H9 (cell line): Measurements from ENCODE around the gene CYP27B1. TPM values are rescaled to one million over a fixed set of nuclear protein-coding genes. Genes with fewer than 3 reads are reported as not detected.

ENCODE experiments used
- DNase-seq: peaks from one replicate; pipeline ENCODE4 v3.0.0-alpha.2; 2017
- H2AFZ ChIP-seq: one replicate; pipeline ENCODE4 v1.6.1; 2013; ENCODE audit warnings: mild to moderate bottlenecking, low read length, control low read depth, moderate library complexity
- H2AK5ac ChIP-seq: 2 replicates; pipeline ENCODE4 v1.6.1; 2013; ENCODE audit warnings: low read length, control low read depth, mixed read lengths; ENCODE audit not compliant: insufficient read length
- H2BK120ac ChIP-seq: one replicate; pipeline ENCODE4 v1.6.1; 2013; ENCODE audit warnings: low read depth, mild to moderate bottlenecking, low read length, control low read depth, inconsistent platforms; ENCODE audit not compliant: poor library complexity, severe bottlenecking
- H2BK12ac ChIP-seq: 2 replicates; pipeline ENCODE4 v1.6.1; 2013; ENCODE audit warnings: low read length, control low read depth, mixed read lengths, low read depth; ENCODE audit not compliant: insufficient read length
- H2BK15ac ChIP-seq: 2 replicates; pipeline ENCODE4 v1.6.1; 2013; ENCODE audit warnings: low read depth, low read length, control low read depth
- H2BK20ac ChIP-seq: one replicate; pipeline ENCODE4 v1.6.1; 2013; ENCODE audit warnings: low read depth, mild to moderate bottlenecking, low read length, control low read depth, inconsistent platforms; ENCODE audit not compliant: poor library complexity, severe bottlenecking
- H2BK5ac ChIP-seq: 2 replicates; pipeline ENCODE4 v1.6.1; 2013; ENCODE audit warnings: low read length, control low read depth, mixed read lengths; ENCODE audit not compliant: insufficient read length
- H3K14ac ChIP-seq: 2 replicates; pipeline ENCODE4 v1.6.1; 2013; ENCODE audit warnings: low read length, control low read depth; ENCODE audit not compliant: insufficient read depth
- H3K18ac ChIP-seq: 2 replicates; pipeline ENCODE4 v1.6.1; 2013; ENCODE audit warnings: low read depth, mild to moderate bottlenecking, mixed read lengths, low read length, control low read depth; ENCODE audit not compliant: insufficient read length
- H3K23ac ChIP-seq: 2 replicates; pipeline ENCODE4 v1.6.1; 2013; ENCODE audit warnings: low read length, control low read depth, mixed read lengths, low read depth; ENCODE audit not compliant: insufficient read length
- H3K23me2 ChIP-seq: 2 replicates; pipeline ENCODE4 v1.6.1; 2013; ENCODE audit warnings: low read depth, mild to moderate bottlenecking, mixed read lengths, low read length, control low read depth; ENCODE audit not compliant: insufficient read length, poor library complexity, severe bottlenecking
- H3K27ac ChIP-seq: 2 replicates; pipeline ENCODE4 v1.5.1; 2013; ENCODE audit warnings: low read length, control low read depth, mixed read lengths, low read depth; ENCODE audit not compliant: insufficient read length
- H3K27me3 ChIP-seq: 2 replicates; pipeline ENCODE4 v1.6.1; 2013; ENCODE audit warnings: low read length, control low read depth, inconsistent platforms; ENCODE audit not compliant: insufficient read depth
- H3K4ac ChIP-seq: 2 replicates; pipeline ENCODE4 v1.6.1; 2013; ENCODE audit warnings: low read depth, mild to moderate bottlenecking, control low read depth, inconsistent platforms, low read length, moderate library complexity
- H3K4me1 ChIP-seq: 2 replicates; pipeline ENCODE4 v1.6.1; 2013; ENCODE audit warnings: low read length, control low read depth, inconsistent platforms; ENCODE audit not compliant: insufficient read depth
- H3K4me2 ChIP-seq: 2 replicates; pipeline ENCODE4 v1.6.1; 2013; ENCODE audit warnings: low read length, control low read depth, mixed read lengths; ENCODE audit not compliant: insufficient read length, insufficient read depth
- H3K56ac ChIP-seq: 2 replicates; pipeline ENCODE4 v1.6.1; 2013; ENCODE audit warnings: low read depth, mild to moderate bottlenecking, mixed read lengths, low read length, control low read depth; ENCODE audit not compliant: insufficient read length
- H3K79me1 ChIP-seq: 2 replicates; pipeline ENCODE4 v1.6.1; 2013; ENCODE audit warnings: low read depth, mild to moderate bottlenecking, moderate library complexity, low read length, control low read depth, inconsistent platforms; ENCODE audit not compliant: insufficient read depth, poor library complexity, severe bottlenecking
- H3K79me2 ChIP-seq: 2 replicates; pipeline ENCODE4 v1.6.1; 2013; ENCODE audit warnings: low read length, control low read depth, inconsistent platforms; ENCODE audit not compliant: insufficient read depth
- H3K9ac ChIP-seq: 2 replicates; pipeline ENCODE4 v1.6.1; 2013; ENCODE audit warnings: low read length, control low read depth, mixed read lengths; ENCODE audit not compliant: insufficient read length; ENCODE audit errors: extremely low read depth
- H3K9me3 ChIP-seq: one replicate; pipeline ENCODE4 v1.6.1; 2013; ENCODE audit warnings: low read depth, low read length, inconsistent platforms; ENCODE audit not compliant: control insufficient read depth
- H3T11ph ChIP-seq: one replicate; pipeline ENCODE4 v1.6.1; 2013; ENCODE audit warnings: mild to moderate bottlenecking, low read length, control low read depth, inconsistent platforms
- H4K20me1 ChIP-seq: one replicate; pipeline ENCODE4 v1.6.1; 2013; ENCODE audit not compliant: control insufficient read depth, insufficient read length, insufficient read depth
- H4K5ac ChIP-seq: 2 replicates; pipeline ENCODE4 v1.6.1; 2013; ENCODE audit warnings: low read depth, mild to moderate bottlenecking, mixed read lengths, low read length, control low read depth; ENCODE audit not compliant: insufficient read length
- H4K8ac ChIP-seq: replicated peaks from 2 replicates; pipeline ENCODE4 v1.6.1; 2013; ENCODE audit warnings: low read length, control low read depth, mixed read lengths, low read depth; ENCODE audit not compliant: insufficient read length
- H4K91ac ChIP-seq: 2 replicates; pipeline ENCODE4 v1.6.1; 2013; ENCODE audit warnings: low read depth, mild to moderate bottlenecking, moderate library complexity, mixed read lengths, low read length, control low read depth; ENCODE audit not compliant: insufficient read length
- H3K27ac Mint-ChIP-seq, 3 experiments: 2 replicates in 2 of 3; 3 replicates in 1 of 3; pipeline ENCODE4 v1.8.0; 2020 to 2021; ENCODE audit warnings: mixed read lengths in 3 of 3, mild to moderate bottlenecking in 1 of 3, moderate library complexity in 1 of 3
- H3K27me3 Mint-ChIP-seq: 2 replicates; pipeline ENCODE4 v1.8.0; 2021; ENCODE audit warnings: low read depth, mild to moderate bottlenecking, moderate library complexity, mixed read lengths
- H3K36me3 Mint-ChIP-seq, 3 experiments: 2 replicates in 2 of 3; 3 replicates in 1 of 3; pipeline ENCODE4 v1.8.0; 2020 to 2021; ENCODE audit warnings: low read depth in 3 of 3, mixed read lengths in 3 of 3; ENCODE audit not compliant: insufficient read depth in 1 of 3
- H3K4me1 Mint-ChIP-seq, 2 experiments: 2 replicates each; pipeline ENCODE4 v1.8.0; 2020; ENCODE audit warnings: mixed read lengths in 2 of 2
- H3K4me3 Mint-ChIP-seq, 2 experiments: 2 replicates in 1 of 2; 3 replicates in 1 of 2; pipeline ENCODE4 v1.8.0; 2020 to 2021; ENCODE audit warnings: mild to moderate bottlenecking in 2 of 2, mixed read lengths in 2 of 2, moderate library complexity in 1 of 2
- H3K9me3 Mint-ChIP-seq, 2 experiments: 2 replicates in 1 of 2; 3 replicates in 1 of 2; pipeline ENCODE4 v1.8.0; 2020; ENCODE audit warnings: mild to moderate bottlenecking in 2 of 2, mixed read lengths in 2 of 2, moderate library complexity in 1 of 2
- CTCF ChIP-seq: fragments of 200-600 bp; sonication (generic); conservative IDR thresholded peaks from 3 replicates; pipeline ENCODE4 v1.8.0; 2021; ENCODE audit warnings: antibody characterized with exemption, mild to moderate bottlenecking
- WGBS: extraction: QIAGEN DNeasy Blood & Tissue Kit; methylation state at CpG from one replicate; pipeline ENCODE4 v1.1.7; 2013; ENCODE audit warnings: missing lambda C conversion rate, low lambda C conversion rate, mixed read lengths; ENCODE audit not compliant: insufficient read length; ENCODE audit errors: extremely low coverage; 5-methylcytosine and 5-hydroxymethylcytosine counted together
- total RNA-seq: library from RNA; stranded (reverse); gene quantifications from 2 replicates; pipeline ENCODE4 v1.2.1, GENCODE V29; 2021

Gene CYP27B1
- total RNA-seq, 1 experiment from 2014 or later: 6.1 TPM

GRCh38 chr12:57795354-57795753 is 28.5 kb upstream of the CYP27B1 start:
- no peak overlapping the region for H3K27ac Mint-ChIP-seq
- no peaks in the 10 kb centered on the region for H3K9me3 Mint-ChIP-seq
- no peak overlapping the region for H2BK15ac ChIP-seq
- H3K79me1 ChIP-seq: no peaks in the 10 kb centered on the region
- no peak overlapping the region for H2BK5ac ChIP-seq
- H3K23ac ChIP-seq: no peak overlapping the region
- H3K4ac ChIP-seq: no peak overlapping the region
- H3K14ac ChIP-seq: no peak overlapping the region
- no peaks in the 10 kb centered on the region for H3K27me3 Mint-ChIP-seq
- no peak overlapping the region for H3K4me3 Mint-ChIP-seq
- no peaks in the 10 kb centered on the region for H3K4me1 ChIP-seq
- H3K9me3 ChIP-seq: no peaks in the 10 kb centered on the region
- no peak overlapping the region for H3T11ph ChIP-seq
- no peak overlapping the region for H3K4me2 ChIP-seq
- no peak for DNase-seq
- H3K27me3 ChIP-seq: no peaks in the 10 kb centered on the region
- no peak overlapping the region for H2BK12ac ChIP-seq
- no peak for TF ChIP-seq CTCF
- H3K27ac ChIP-seq: no peak overlapping the region
- no peaks in the 10 kb centered on the region for H3K79me2 ChIP-seq
- no peak overlapping the region for H4K91ac ChIP-seq
- no peak overlapping the region for H2AK5ac ChIP-seq
- no peaks in the 10 kb centered on the region for H3K4me1 Mint-ChIP-seq
- H3K18ac ChIP-seq: no peak overlapping the region
- H3K56ac ChIP-seq: no peak overlapping the region
- H3K23me2 ChIP-seq: no peaks in the 10 kb centered on the region
- no CpG with 5 or more reads among the region's 6 CpGs for WGBS
- no peak overlapping the region for H2BK120ac ChIP-seq
- no peak overlapping the region for H4K5ac ChIP-seq
- no peaks in the 10 kb centered on the region for H4K20me1 ChIP-seq
- no peak overlapping the region for H3K9ac ChIP-seq
- no peak overlapping the region for H2BK20ac ChIP-seq
- H4K8ac ChIP-seq: no peak overlapping the region
- no peak overlapping the region for H2AFZ ChIP-seq
- peaks cover 24 to 62% (median 52%) of the 10 kb centered on the region in 3 experiments for H3K36me3 Mint-ChIP-seq
